ENCODE data around the gene PXDN. TPM values are rescaled to one million over a fixed set of nuclear protein-coding genes. Genes with fewer than 3 reads are reported as not detected.

The PXDN gene
- total RNA-seq, 1 experiment from 2014 or later = 0.25 TPM

DNA sequence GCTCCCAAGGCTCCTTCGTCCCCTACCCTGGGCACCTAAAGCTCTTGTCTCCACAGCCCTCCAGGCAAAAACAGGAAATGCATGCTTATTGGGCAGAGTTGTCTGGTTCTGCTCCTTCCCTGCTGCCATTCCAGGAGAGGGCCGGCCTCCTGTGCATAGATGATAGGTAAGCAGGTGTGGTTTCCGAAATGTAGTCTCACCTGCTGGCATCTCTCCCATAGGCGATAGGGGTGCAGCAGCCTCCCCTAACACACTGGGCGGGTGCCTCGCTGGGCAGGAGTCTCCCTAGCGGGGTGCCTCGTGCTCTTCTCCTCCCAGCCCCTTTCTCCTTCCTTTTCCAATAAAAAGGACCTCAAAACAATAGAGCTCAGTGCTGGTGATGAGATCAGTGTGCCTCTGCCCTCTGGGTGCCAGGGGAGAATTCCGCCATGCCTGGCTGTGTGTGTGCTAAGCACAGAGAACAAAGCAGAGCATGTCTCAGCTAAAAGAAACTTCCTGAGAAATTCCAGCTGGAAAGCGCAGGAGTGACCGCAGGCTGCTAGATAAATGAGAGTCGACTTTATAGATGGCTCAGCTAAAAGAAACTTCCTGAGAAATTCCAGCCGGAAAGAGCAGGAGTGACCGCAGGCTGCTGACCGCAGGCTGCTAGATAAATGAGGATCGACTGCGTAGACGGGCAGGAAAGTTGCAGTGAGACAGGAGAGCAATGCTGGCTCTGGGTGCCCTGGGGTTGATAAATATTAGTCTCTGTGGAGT, 11.3 kb upstream of the PXDN start:
- H3K4me1 ChIP-seq = no peaks in the 10 kb centered on the region
- no peak overlapping the region for H3K4me3 ChIP-seq (ENCODE audit: low read depth, low read length)
- peaks cover 18% of the 10 kb centered on the region for H3K9me3 ChIP-seq
- no peak overlapping the region for H3K27ac Mint-ChIP-seq (ENCODE audit: unreplicated experiment)
- H3K4me1 Mint-ChIP-seq (ENCODE audit: low read depth, unreplicated experiment) = no peaks in the 10 kb centered on the region
- TF ChIP-seq, protein P1, sequence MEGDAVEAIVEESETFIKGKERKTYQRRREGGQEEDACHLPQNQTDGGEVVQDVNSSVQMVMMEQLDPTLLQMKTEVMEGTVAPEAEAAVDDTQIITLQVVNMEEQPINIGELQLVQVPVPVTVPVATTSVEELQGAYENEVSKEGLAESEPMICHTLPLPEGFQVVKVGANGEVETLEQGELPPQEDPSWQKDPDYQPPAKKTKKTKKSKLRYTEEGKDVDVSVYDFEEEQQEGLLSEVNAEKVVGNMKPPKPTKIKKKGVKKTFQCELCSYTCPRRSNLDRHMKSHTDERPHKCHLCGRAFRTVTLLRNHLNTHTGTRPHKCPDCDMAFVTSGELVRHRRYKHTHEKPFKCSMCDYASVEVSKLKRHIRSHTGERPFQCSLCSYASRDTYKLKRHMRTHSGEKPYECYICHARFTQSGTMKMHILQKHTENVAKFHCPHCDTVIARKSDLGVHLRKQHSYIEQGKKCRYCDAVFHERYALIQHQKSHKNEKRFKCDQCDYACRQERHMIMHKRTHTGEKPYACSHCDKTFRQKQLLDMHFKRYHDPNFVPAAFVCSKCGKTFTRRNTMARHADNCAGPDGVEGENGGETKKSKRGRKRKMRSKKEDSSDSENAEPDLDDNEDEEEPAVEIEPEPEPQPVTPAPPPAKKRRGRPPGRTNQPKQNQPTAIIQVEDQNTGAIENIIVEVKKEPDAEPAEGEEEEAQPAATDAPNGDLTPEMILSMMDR (IDR thresholded peaks at IDR 0.05; ENCODE audit: insufficient read depth in 1 of 2, low read depth in 1 of 2, low read length in 1 of 2, severe bottlenecking in 1 of 2, unreplicated experiment in 1 of 2) = no peak
- H3K36me3 ChIP-seq (ENCODE audit: control insufficient read depth, insufficient read depth, low read length) = no peaks in the 10 kb centered on the region
- no peaks in the 10 kb centered on the region for H3K36me3 Mint-ChIP-seq (ENCODE audit: insufficient read depth, unreplicated experiment)
- BruUV-seq (replicated peaks) = no TSS peak
- no peak overlapping the region for H3K4me3 Mint-ChIP-seq (ENCODE audit: unreplicated experiment)
- peak in 1 of 2 experiments; percentile 5 for DNase-seq
- ChIA-PET CTCF (no interaction called here), POLR2A (no interaction called here)
- H3K27me3 ChIP-seq (replicated peaks; ENCODE audit: control insufficient read depth, insufficient read depth, low read length) = no peaks in the 10 kb centered on the region
- intact Hi-C loops (cut with micrococcal nuclease; ENCODE audit: unreplicated experiment) = no loop called here
- no peaks in the 10 kb centered on the region for H3K27me3 Mint-ChIP-seq (ENCODE audit: insufficient read depth, unreplicated experiment)
- peaks cover 15% of the 10 kb centered on the region for H3K9me3 Mint-ChIP-seq (ENCODE audit: unreplicated experiment)

DNA sequence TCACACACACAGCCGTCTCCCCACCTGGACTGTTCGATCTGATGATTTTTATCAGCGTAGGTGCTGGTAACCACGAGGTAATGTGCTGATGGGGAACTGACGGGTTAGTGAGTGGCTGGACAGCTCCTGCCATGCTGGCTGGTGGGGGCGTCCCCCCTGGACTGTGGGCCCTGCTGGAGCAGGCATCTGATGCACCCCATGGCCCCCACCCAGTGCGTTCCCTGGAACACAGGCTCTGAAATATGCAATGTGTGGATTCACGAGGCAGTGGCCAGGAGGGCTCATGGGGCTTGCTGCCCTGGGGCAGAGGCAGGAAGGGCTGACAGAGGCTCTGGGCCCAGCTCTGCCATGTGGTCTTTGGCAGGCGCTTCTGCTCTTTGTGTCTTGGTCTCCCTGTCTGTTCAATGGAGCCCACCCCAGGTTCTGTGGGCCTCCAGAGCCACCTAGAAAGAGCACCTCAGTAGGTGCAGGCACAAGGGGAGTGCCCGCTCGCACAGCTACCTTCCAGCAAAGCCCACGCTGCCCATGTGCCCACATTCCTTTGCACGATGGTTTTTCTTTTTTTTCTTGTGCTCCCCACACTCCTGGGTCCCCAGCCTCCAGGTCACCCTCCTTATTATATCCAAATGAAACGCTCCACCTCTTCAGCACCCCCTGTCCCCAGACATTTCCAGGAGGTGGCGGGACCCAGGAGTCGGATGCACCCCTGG, 10.3 kb upstream of the PXDN start:
- ChIA-PET POLR2A (no interaction called here), CTCF (no interaction called here)
- intact Hi-C loops (cut with micrococcal nuclease; ENCODE audit: unreplicated experiment) = loop anchor here (5.0 kb wide), 2 partner anchors 97 to 162 kb away; no protein-coding TSS in a partner anchor
- no peaks in the 10 kb centered on the region for H3K36me3 Mint-ChIP-seq (ENCODE audit: insufficient read depth, unreplicated experiment)
- H3K4me3 ChIP-seq (ENCODE audit: low read depth, low read length) = no peak overlapping the region
- H3K27me3 Mint-ChIP-seq (ENCODE audit: insufficient read depth, unreplicated experiment) = no peaks in the 10 kb centered on the region
- no peaks in the 10 kb centered on the region for H3K4me1 ChIP-seq
- no peaks in the 10 kb centered on the region for H3K27me3 ChIP-seq (replicated peaks; ENCODE audit: control insufficient read depth, insufficient read depth, low read length)
- BruUV-seq (replicated peaks) = no TSS peak
- TF ChIP-seq, protein P1 (IDR thresholded peaks at IDR 0.05; ENCODE audit: insufficient read depth in 1 of 2, low read depth in 1 of 2, low read length in 1 of 2, severe bottlenecking in 1 of 2, unreplicated experiment in 1 of 2) = no peak
- peaks cover 18% of the 10 kb centered on the region for H3K9me3 ChIP-seq
- H3K9me3 Mint-ChIP-seq (ENCODE audit: unreplicated experiment) = peaks cover 15% of the 10 kb centered on the region
- H3K4me3 Mint-ChIP-seq (ENCODE audit: unreplicated experiment) = no peak overlapping the region
- no peak overlapping the region for H3K27ac Mint-ChIP-seq (ENCODE audit: unreplicated experiment)
- H3K4me1 Mint-ChIP-seq (ENCODE audit: low read depth, unreplicated experiment) = no peaks in the 10 kb centered on the region
- no peaks in the 10 kb centered on the region for H3K36me3 ChIP-seq (ENCODE audit: control insufficient read depth, insufficient read depth, low read length)
- no peak for DNase-seq

DNA sequence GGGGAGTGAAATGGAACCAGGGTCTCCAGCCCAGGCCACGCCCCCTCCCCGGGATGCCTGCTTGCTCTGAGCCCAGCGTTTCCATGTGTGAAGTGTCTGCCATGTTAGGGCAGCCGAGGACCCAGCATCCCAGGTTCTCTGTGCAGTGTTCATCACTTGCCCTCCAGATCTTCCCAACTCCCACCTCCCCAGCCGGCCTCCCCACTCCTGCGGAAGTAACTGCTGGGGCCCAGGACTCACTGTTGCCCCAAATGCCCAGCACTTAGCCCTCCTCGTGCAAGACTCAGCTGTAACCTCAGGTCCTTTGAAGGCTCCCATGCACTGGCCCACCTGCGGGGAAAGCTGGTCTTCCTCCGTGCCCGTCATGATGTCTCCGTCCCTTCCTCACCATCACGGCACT, 9.7 kb upstream of the PXDN start:
- no peaks in the 10 kb centered on the region for H3K36me3 ChIP-seq (ENCODE audit: control insufficient read depth, insufficient read depth, low read length)
- no peaks in the 10 kb centered on the region for H3K36me3 Mint-ChIP-seq (ENCODE audit: insufficient read depth, unreplicated experiment)
- H3K27ac Mint-ChIP-seq (ENCODE audit: unreplicated experiment) = no peak overlapping the region
- CTCF ChIA-PET = no interaction called here
- intact Hi-C loops (cut with micrococcal nuclease; ENCODE audit: unreplicated experiment) = loop anchor here (5.0 kb wide), 2 partner anchors 97 to 162 kb away; no protein-coding TSS in a partner anchor
- POLR2A ChIA-PET = no interaction called here
- DNase-seq = no peak
- peaks cover 15% of the 10 kb centered on the region for H3K9me3 Mint-ChIP-seq (ENCODE audit: unreplicated experiment)
- peaks cover 16% of the 10 kb centered on the region for H3K9me3 ChIP-seq
- no peaks in the 10 kb centered on the region for H3K4me1 ChIP-seq
- no peak overlapping the region for H3K4me3 Mint-ChIP-seq (ENCODE audit: unreplicated experiment)
- H3K27me3 ChIP-seq (replicated peaks; ENCODE audit: control insufficient read depth, insufficient read depth, low read length) = no peaks in the 10 kb centered on the region
- no TSS peak for BruUV-seq (replicated peaks)
- TF ChIP-seq, protein P1 (IDR thresholded peaks at IDR 0.05; ENCODE audit: insufficient read depth in 1 of 2, low read depth in 1 of 2, low read length in 1 of 2, severe bottlenecking in 1 of 2, unreplicated experiment in 1 of 2) = no peak
- H3K4me3 ChIP-seq (ENCODE audit: low read depth, low read length) = no peak overlapping the region
- H3K27me3 Mint-ChIP-seq (ENCODE audit: insufficient read depth, unreplicated experiment) = no peaks in the 10 kb centered on the region
- no peaks in the 10 kb centered on the region for H3K4me1 Mint-ChIP-seq (ENCODE audit: low read depth, unreplicated experiment)
